ENCODE data around the gene PIP5K1C. TPM values are rescaled to one million over a fixed set of nuclear protein-coding genes. Genes with fewer than 3 reads are reported as not detected.

The PIP5K1C gene
- polyA plus RNA-seq, 1 donor from 2014 or later: 7.1 TPM

- Histone ChIP-seq H3F3A (ENCODE audit: insufficient read depth, low read length, poor library complexity, severe bottlenecking) (no peaks in the 10 kb centered on the region), H3K9me2 (ENCODE audit: insufficient read depth, low read length) (no peaks in the 10 kb centered on the region), H3K79me2 (replicated peaks; ENCODE audit: insufficient read depth, low read length) (no peaks in the 10 kb centered on the region), H3K36me3 (ENCODE audit: insufficient read depth, low read length) (no peaks in the 10 kb centered on the region), H3K27ac (ENCODE audit: low read length) (no peak overlapping the region), H3K4me2 (ENCODE audit: low read length) (no peak overlapping the region), H3K9ac (ENCODE audit: low read length) (no peak overlapping the region), H3K27me3 (ENCODE audit: insufficient read depth, low read depth, low read length) (no peaks in the 10 kb centered on the region), H2AFZ (ENCODE audit: low read depth, low read length) (no peak overlapping the region), H4K20me1 (ENCODE audit: insufficient read depth) (no peaks in the 10 kb centered on the region), H3K4me3 (ENCODE audit: low read length) (no peak overlapping the region), H3K9me3 (ENCODE audit: low read length) (no peaks in the 10 kb centered on the region)
- TF ChIP-seq EP300 (conservative IDR thresholded peaks at IDR 0.05; ENCODE audit: poor library complexity, severe bottlenecking) (no peak), MXI1 (conservative IDR thresholded peaks at IDR 0.05; ENCODE audit: poor library complexity, severe bottlenecking) (no peak), EZH2 (IDR thresholded peaks at IDR 0.05; ENCODE audit: borderline replicate concordance, insufficient read depth, low read length, poor library complexity, severe bottlenecking) (no peak)
- TF ChIP-seq, protein P1, sequence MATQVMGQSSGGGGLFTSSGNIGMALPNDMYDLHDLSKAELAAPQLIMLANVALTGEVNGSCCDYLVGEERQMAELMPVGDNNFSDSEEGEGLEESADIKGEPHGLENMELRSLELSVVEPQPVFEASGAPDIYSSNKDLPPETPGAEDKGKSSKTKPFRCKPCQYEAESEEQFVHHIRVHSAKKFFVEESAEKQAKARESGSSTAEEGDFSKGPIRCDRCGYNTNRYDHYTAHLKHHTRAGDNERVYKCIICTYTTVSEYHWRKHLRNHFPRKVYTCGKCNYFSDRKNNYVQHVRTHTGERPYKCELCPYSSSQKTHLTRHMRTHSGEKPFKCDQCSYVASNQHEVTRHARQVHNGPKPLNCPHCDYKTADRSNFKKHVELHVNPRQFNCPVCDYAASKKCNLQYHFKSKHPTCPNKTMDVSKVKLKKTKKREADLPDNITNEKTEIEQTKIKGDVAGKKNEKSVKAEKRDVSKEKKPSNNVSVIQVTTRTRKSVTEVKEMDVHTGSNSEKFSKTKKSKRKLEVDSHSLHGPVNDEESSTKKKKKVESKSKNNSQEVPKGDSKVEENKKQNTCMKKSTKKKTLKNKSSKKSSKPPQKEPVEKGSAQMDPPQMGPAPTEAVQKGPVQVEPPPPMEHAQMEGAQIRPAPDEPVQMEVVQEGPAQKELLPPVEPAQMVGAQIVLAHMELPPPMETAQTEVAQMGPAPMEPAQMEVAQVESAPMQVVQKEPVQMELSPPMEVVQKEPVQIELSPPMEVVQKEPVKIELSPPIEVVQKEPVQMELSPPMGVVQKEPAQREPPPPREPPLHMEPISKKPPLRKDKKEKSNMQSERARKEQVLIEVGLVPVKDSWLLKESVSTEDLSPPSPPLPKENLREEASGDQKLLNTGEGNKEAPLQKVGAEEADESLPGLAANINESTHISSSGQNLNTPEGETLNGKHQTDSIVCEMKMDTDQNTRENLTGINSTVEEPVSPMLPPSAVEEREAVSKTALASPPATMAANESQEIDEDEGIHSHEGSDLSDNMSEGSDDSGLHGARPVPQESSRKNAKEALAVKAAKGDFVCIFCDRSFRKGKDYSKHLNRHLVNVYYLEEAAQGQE (IDR thresholded peaks at IDR 0.05; ENCODE audit: borderline replicate concordance): no peak
Measured at GRCh38 chr19:3637621-3638020, 62.6 kb downstream of the PIP5K1C start.

DNA sequence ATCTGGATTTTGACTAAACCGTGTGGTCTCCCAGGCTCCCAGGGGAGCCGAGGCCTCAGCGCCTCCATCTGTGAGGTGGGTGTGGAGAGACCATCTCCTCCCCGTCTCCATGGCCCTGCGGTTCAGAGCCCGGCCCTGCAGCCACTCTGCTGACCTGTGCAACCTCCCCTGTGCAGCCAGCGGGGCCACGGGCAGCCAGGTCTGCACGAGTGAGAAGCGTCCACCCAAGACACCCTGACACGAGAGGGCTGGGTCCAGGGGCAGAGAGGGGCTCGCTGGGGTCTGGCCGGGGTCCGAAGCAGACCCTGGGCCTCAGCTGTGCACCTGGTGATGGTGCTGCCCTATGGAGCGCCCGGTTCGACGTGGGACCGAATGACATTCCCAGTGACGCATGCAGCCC is 63.3 kb downstream of the PIP5K1C start:
- Histone ChIP-seq H3F3A (ENCODE audit: insufficient read depth, low read length, poor library complexity, severe bottlenecking) (no peaks in the 10 kb centered on the region), H4K20me1 (ENCODE audit: insufficient read depth) (no peaks in the 10 kb centered on the region), H3K4me2 (ENCODE audit: low read length) (no peak overlapping the region), H3K9me2 (ENCODE audit: insufficient read depth, low read length) (no peaks in the 10 kb centered on the region), H3K36me3 (ENCODE audit: insufficient read depth, low read length) (no peaks in the 10 kb centered on the region), H3K27ac (ENCODE audit: low read length) (no peak overlapping the region), H2AFZ (ENCODE audit: low read depth, low read length) (no peak overlapping the region), H3K79me2 (replicated peaks; ENCODE audit: insufficient read depth, low read length) (no peaks in the 10 kb centered on the region), H3K4me3 (ENCODE audit: low read length) (no peak overlapping the region), H3K9ac (ENCODE audit: low read length) (no peak overlapping the region), H3K27me3 (ENCODE audit: insufficient read depth, low read depth, low read length) (no peaks in the 10 kb centered on the region), H3K9me3 (ENCODE audit: low read length) (no peaks in the 10 kb centered on the region)
- no peak for TF ChIP-seq EZH2 (IDR thresholded peaks at IDR 0.05; ENCODE audit: borderline replicate concordance, insufficient read depth, low read length, poor library complexity, severe bottlenecking)
- no peak for TF ChIP-seq EP300 (conservative IDR thresholded peaks at IDR 0.05; ENCODE audit: poor library complexity, severe bottlenecking)
- TF ChIP-seq MXI1 (conservative IDR thresholded peaks at IDR 0.05; ENCODE audit: poor library complexity, severe bottlenecking): no peak
- TF ChIP-seq CTCF (IDR thresholded peaks at IDR 0.05; ENCODE audit: poor library complexity, severe bottlenecking): no peak

GRCh38 chr19:3636506-3636905 is 63.8 kb downstream of the PIP5K1C start:
- no peaks in the 10 kb centered on the region for H3K79me2 ChIP-seq (replicated peaks; ENCODE audit: insufficient read depth, low read length)
- no peaks in the 10 kb centered on the region for H3F3A ChIP-seq (ENCODE audit: insufficient read depth, low read length, poor library complexity, severe bottlenecking)
- H3K27me3 ChIP-seq (ENCODE audit: insufficient read depth, low read depth, low read length): no peaks in the 10 kb centered on the region
- no peak overlapping the region for H3K9ac ChIP-seq (ENCODE audit: low read length)
- H4K20me1 ChIP-seq (ENCODE audit: insufficient read depth): no peaks in the 10 kb centered on the region
- H3K4me3 ChIP-seq (ENCODE audit: low read length): no peak overlapping the region
- H3K9me2 ChIP-seq (ENCODE audit: insufficient read depth, low read length): no peaks in the 10 kb centered on the region
- no peaks in the 10 kb centered on the region for H3K9me3 ChIP-seq (ENCODE audit: low read length)
- no peak overlapping the region for H3K4me2 ChIP-seq (ENCODE audit: low read length)
- H3K36me3 ChIP-seq (ENCODE audit: insufficient read depth, low read length): no peaks in the 10 kb centered on the region
- TF ChIP-seq CTCF (IDR thresholded peaks at IDR 0.05; ENCODE audit: poor library complexity, severe bottlenecking): no peak
- TF ChIP-seq MXI1 (conservative IDR thresholded peaks at IDR 0.05; ENCODE audit: poor library complexity, severe bottlenecking): no peak
- no peak for TF ChIP-seq EZH2 (IDR thresholded peaks at IDR 0.05; ENCODE audit: borderline replicate concordance, insufficient read depth, low read length, poor library complexity, severe bottlenecking)
- no peak for TF ChIP-seq SMC3 (conservative IDR thresholded peaks at IDR 0.05; ENCODE audit: poor library complexity)
- TF ChIP-seq RAD21 (conservative IDR thresholded peaks at IDR 0.05): no peak
- TF ChIP-seq, protein P1 (IDR thresholded peaks at IDR 0.05; ENCODE audit: borderline replicate concordance): no peak
- TF ChIP-seq TAF1 (IDR thresholded peaks at IDR 0.05; ENCODE audit: low read depth): no peak
- no peak for TF ChIP-seq POLR2AphosphoS5 (IDR thresholded peaks at IDR 0.05)
- no peak overlapping the region for H3K27ac ChIP-seq (ENCODE audit: low read length)
- no peak overlapping the region for H2AFZ ChIP-seq (ENCODE audit: low read depth, low read length)
